Stimulated activated CD4-positive, alpha-beta T cell treated with anti-CD3 and anti-CD28 coated beads, Interleukin-1b, Interleukin-23, amount 100 ng/mL, for 48 hours (primary cell): ENCODE results near the gene AMDHD1.
"Not testable (repeated sequence)": the region's sequence is repeated elsewhere in the genome, so short reads cannot be mapped to it uniquely, and the experiment has no call there.

ENCODE experiments used
- DNase-seq: peaks from one replicate; pipeline ENCODE4 v3.0.0-alpha.2; 2020

The AMDHD1 gene

GRCh38 chr12:95966287-95966870 lies 23.2 kb downstream of the AMDHD1 start:
- DNase-seq: no peak

GRCh38 chr12:95967301-95967700 lies 24.2 kb downstream of the AMDHD1 start:
- DNase-seq: no peak

GRCh38 chr12:95969116-95969515 lies 26.0 kb downstream of the AMDHD1 start:
- not testable (repeated sequence) for DNase-seq

- no peak for DNase-seq
These were observed 27.8 kb downstream of the AMDHD1 start for GRCh38 chr12:95970905-95971304.

- no peak for DNase-seq
These were observed 29.8 kb downstream of the AMDHD1 start for GRCh38 chr12:95972832-95973456.

- no peak for DNase-seq
These were observed 31.2 kb downstream of the AMDHD1 start for GRCh38 chr12:95974358-95974757.

- DNase-seq: no peak
These were observed 32.4 kb downstream of the AMDHD1 start for GRCh38 chr12:95975491-95975890.

GRCh38 chr12:95976416-95976832 lies 33.3 kb downstream of the AMDHD1 start:
- no peak for DNase-seq

- no peak for DNase-seq
These were observed 34.7 kb downstream of the AMDHD1 start for GRCh38 chr12:95977764-95978305.

GRCh38 chr12:95978351-95978750 lies 35.2 kb downstream of the AMDHD1 start:
- no peak for DNase-seq

- DNase-seq: no peak
These were observed 35.6 kb downstream of the AMDHD1 start for GRCh38 chr12:95978774-95979173.

GRCh38 chr12:95980437-95980836 lies 37.3 kb downstream of the AMDHD1 start:
- DNase-seq: no peak

- no peak for DNase-seq
These were observed 39.5 kb downstream of the AMDHD1 start for GRCh38 chr12:95982602-95983001.

- no peak for DNase-seq
These were observed 41.6 kb downstream of the AMDHD1 start for GRCh38 chr12:95984682-95985081.

GRCh38 chr12:95986635-95987570 lies 43.8 kb downstream of the AMDHD1 start:
- DNase-seq: no peak

GRCh38 chr12:95988506-95989275 lies 45.6 kb downstream of the AMDHD1 start:
- DNase-seq: no peak

- no peak for DNase-seq
These were observed 46.5 kb downstream of the AMDHD1 start for GRCh38 chr12:95989504-95990123.

GRCh38 chr12:95990136-95990535 lies 47.0 kb downstream of the AMDHD1 start:
- DNase-seq: no peak

- DNase-seq: no peak
These were observed 50.8 kb downstream of the AMDHD1 start for GRCh38 chr12:95993907-95994306.

- no peak for DNase-seq
These were observed 51.3 kb downstream of the AMDHD1 start for GRCh38 chr12:95994476-95994875.

- no peak for DNase-seq
These were observed 52.3 kb downstream of the AMDHD1 start for GRCh38 chr12:95995238-95996031.
